ENCODE data around the gene ICAM5. TPM values are rescaled to one million over a fixed set of nuclear protein-coding genes. Genes with fewer than 3 reads are reported as not detected.

The ICAM5 gene
- total and polyA plus RNA-seq, 5 donors, result 0.86 to 1.6 (median 1.0) TPM

GRCh38 chr19:10284960-10285278 lies 4.8 kb upstream of the ICAM5 start:
- DNase-seq (no peak), ATAC-seq (no peak)
- no peaks in the 10 kb centered on the region for H3K27me3 ChIP-seq (ENCODE audit: control insufficient read depth, insufficient read depth)
- intact Hi-C loops (cut with DNase I), result no loop called here
- H3K9me3 ChIP-seq (ENCODE audit: control insufficient read depth, low read length), result no peaks in the 10 kb centered on the region
- WGBS, result 96% methylated on average over 13 of the region's 13 CpGs
- no peak overlapping the region for H3K27ac ChIP-seq (ENCODE audit: low read length)
- H3K4me1 ChIP-seq (ENCODE audit: control insufficient read depth, insufficient read depth, low read length), result peaks cover 5% of the 10 kb centered on the region
- H3K4me3 ChIP-seq (ENCODE audit: low read length), result no peak overlapping the region

- intact Hi-C loops (cut with DNase I), result no loop called here
- no peaks in the 10 kb centered on the region for H3K9me3 ChIP-seq (ENCODE audit: control insufficient read depth, low read length)
- no peak for ATAC-seq
- DNase-seq, result no peak
- H3K27ac ChIP-seq (ENCODE audit: low read length), result no peak overlapping the region
- WGBS, result 90% methylated on average over 4 of the region's 4 CpGs
- peaks cover 8% of the 10 kb centered on the region for H3K4me1 ChIP-seq (ENCODE audit: control insufficient read depth, insufficient read depth, low read length)
- H3K4me3 ChIP-seq (ENCODE audit: low read length), result no peak overlapping the region
- no peaks in the 10 kb centered on the region for H3K27me3 ChIP-seq (ENCODE audit: control insufficient read depth, insufficient read depth)
Observed at GRCh38 chr19:10285393-10285792, 4.4 kb upstream of the ICAM5 start.

GRCh38 chr19:10286803-10287737 lies 2.7 kb upstream of the ICAM5 start, which contains the start of gene ICAM4:
TSS of gene ICAM4 (plus strand) at chr19:10286955. CDS start at chr19:10287013, 58 bp downstream.
- intact Hi-C loops (cut with DNase I), result no loop called here
- Histone ChIP-seq H3K4me1 (ENCODE audit: control insufficient read depth, insufficient read depth, low read length) (peaks cover 14% of the 10 kb centered on the region), H3K27me3 (ENCODE audit: control insufficient read depth, insufficient read depth) (no peaks in the 10 kb centered on the region), H3K4me3 (ENCODE audit: low read length) (peak within 1 kb of the TSS; percentile 30), H3K9me3 (ENCODE audit: control insufficient read depth, low read length) (no peaks in the 10 kb centered on the region), H3K27ac (ENCODE audit: low read length) (peak within 1 kb of the TSS; percentile 25)
- peak; percentile 91 to 98 (median 97) for DNase-seq
- peak; percentile 84 to 88 for ATAC-seq
- 3% methylated on average over 59 of the region's 59 CpGs for WGBS

- Histone ChIP-seq H3K27ac (ENCODE audit: low read length) (no peak overlapping the region), H3K4me1 (ENCODE audit: control insufficient read depth, insufficient read depth, low read length) (peaks cover 14% of the 10 kb centered on the region), H3K9me3 (ENCODE audit: control insufficient read depth, low read length) (no peaks in the 10 kb centered on the region), H3K4me3 (ENCODE audit: low read length) (no peak overlapping the region), H3K27me3 (ENCODE audit: control insufficient read depth, insufficient read depth) (no peaks in the 10 kb centered on the region)
- ATAC-seq (no peak), DNase-seq (no peak)
- intact Hi-C loops (cut with DNase I), result no loop called here
- WGBS, result 8% methylated on average over 23 of the region's 23 CpGs
Observed at GRCh38 chr19:10288662-10289166, 1.0 kb upstream of the ICAM5 start.

DNA sequence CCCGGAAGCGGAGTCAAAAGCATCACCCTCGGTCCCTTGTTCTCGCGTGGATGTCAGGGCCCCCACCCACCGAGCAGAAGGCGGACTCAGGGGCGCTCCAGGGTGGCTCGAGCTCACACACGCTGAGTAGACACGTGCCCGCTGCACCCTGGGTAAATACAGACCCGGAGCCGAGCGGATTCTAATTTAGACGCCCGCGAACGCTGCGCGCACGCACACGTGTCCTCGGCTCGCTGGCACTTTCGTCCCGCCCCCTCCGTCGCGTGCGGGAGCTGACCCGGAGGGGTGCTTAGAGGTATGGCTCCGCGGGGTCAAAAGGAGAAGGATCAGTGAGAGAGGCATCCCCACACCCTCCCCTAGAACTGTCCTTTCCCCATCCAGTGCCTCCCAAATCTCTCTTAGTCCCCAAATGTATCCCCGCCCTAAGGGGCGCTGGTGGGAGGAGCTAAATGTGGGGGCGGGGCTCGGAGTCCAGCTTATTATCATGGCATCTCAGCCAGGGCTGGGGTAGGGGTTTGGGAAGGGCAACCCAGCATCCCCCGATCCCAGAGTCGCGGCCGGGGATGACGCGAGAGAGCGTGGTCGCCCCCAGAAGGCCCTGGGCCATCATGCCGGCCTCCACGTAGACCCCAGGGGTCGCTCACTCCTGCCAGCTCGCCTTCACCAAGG lies 451 bp upstream of the ICAM5 start:
- peak overlapping the region; percentile 31 for H3K4me3 ChIP-seq (ENCODE audit: low read length)
- H3K27ac ChIP-seq (ENCODE audit: low read length), result no peak overlapping the region
- H3K9me3 ChIP-seq (ENCODE audit: control insufficient read depth, low read length), result no peaks in the 10 kb centered on the region
- intact Hi-C loops (cut with DNase I), result no loop called here
- DNase-seq (peak; percentile 55 to 79 (median 74)), ATAC-seq (no peak)
- no peaks in the 10 kb centered on the region for H3K27me3 ChIP-seq (ENCODE audit: control insufficient read depth, insufficient read depth)
- WGBS, result 2% methylated on average over 50 of the region's 50 CpGs
- peaks cover 14% of the 10 kb centered on the region for H3K4me1 ChIP-seq (ENCODE audit: control insufficient read depth, insufficient read depth, low read length)

DNA sequence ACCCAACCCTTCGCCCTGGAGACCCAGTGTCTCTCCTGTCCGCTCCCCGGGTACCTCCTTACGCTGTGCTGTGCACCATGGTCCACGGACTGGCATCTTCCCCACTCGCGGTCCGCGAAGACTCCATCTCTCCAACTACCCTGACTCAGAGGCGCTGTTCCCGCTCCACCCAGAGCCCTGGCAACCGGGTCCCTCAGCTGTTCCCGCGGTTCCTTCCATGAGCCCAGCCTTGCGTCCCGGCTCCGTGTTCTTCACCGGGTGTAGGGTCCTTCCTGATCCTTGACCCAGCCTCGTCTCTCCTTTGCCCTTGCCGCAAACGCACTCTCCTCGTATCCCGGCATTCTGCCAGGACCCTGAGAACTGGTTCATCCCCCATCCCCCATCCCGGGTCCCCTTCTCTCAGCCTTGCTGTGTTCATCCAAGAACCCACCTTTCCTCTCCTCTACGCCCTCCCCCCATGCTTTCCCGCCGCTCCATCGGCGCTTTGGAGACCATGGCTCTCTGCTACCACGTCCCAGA lies 664 bp downstream of the ICAM5 start:
- ATAC-seq (peak in 1 of 2 donors; percentile 2), DNase-seq (peak; percentile 63 to 71 (median 65))
- Histone ChIP-seq H3K27me3 (ENCODE audit: control insufficient read depth, insufficient read depth) (no peaks in the 10 kb centered on the region), H3K4me3 (ENCODE audit: low read length) (peak overlapping the region; percentile 37), H3K9me3 (ENCODE audit: control insufficient read depth, low read length) (no peaks in the 10 kb centered on the region), H3K27ac (ENCODE audit: low read length) (no peak overlapping the region), H3K4me1 (ENCODE audit: control insufficient read depth, insufficient read depth, low read length) (peaks cover 14% of the 10 kb centered on the region)
- intact Hi-C loops (cut with DNase I), result no loop called here
- WGBS, result 1% methylated on average over 30 of the region's 30 CpGs

GRCh38 chr19:10290876-10291553 lies 1.3 kb downstream of the ICAM5 start:
- WGBS, result under 1% methylated on average over 57 of the region's 57 CpGs
- Histone ChIP-seq H3K9me3 (ENCODE audit: control insufficient read depth, low read length) (no peaks in the 10 kb centered on the region), H3K27me3 (ENCODE audit: control insufficient read depth, insufficient read depth) (no peaks in the 10 kb centered on the region), H3K27ac (ENCODE audit: low read length) (no peak overlapping the region), H3K4me3 (ENCODE audit: low read length) (peak overlapping the region; percentile 37), H3K4me1 (ENCODE audit: control insufficient read depth, insufficient read depth, low read length) (peaks cover 14% of the 10 kb centered on the region)
- DNase-seq (peak; percentile 74 to 91 (median 90)), ATAC-seq (peak; percentile 29 to 37)
- intact Hi-C loops (cut with DNase I), result no loop called here

DNA sequence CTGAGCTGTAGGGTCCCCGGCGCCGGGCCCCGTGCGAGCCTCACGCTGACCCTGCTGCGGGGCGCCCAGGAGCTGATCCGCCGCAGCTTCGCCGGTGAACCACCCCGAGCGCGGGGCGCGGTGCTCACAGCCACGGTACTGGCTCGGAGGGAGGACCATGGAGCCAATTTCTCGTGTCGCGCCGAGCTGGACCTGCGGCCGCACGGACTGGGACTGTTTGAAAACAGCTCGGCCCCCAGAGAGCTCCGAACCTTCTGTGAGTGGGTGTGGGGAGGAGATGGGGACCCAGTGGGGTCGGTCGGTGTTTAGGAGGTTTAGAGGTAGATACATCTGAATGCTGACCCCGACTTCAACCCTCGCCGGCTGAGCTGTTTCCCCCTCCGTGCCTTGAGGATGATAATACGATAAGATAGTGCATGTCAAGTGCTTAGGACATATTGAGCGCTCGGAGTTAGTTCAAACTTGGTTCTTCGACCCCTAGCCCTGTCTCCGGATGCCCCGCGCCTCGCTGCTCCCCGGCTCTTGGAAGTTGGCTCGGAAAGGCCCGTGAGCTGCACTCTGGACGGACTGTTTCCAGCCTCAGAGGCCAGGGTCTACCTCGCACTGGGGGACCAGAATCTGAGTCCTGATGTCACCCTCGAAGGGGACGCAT lies 1.9 kb downstream of the ICAM5 start:
- H3K27ac ChIP-seq (ENCODE audit: low read length), result no peak overlapping the region
- H3K27me3 ChIP-seq (ENCODE audit: control insufficient read depth, insufficient read depth), result no peaks in the 10 kb centered on the region
- ATAC-seq (no peak), DNase-seq (no peak)
- intact Hi-C loops (cut with DNase I), result no loop called here
- H3K4me3 ChIP-seq (ENCODE audit: low read length), result peak overlapping the region; percentile 37
- whole genome bisulfite sequencing, result 1% methylated on average over 49 of the region's 49 CpGs
- peaks cover 12% of the 10 kb centered on the region for H3K4me1 ChIP-seq (ENCODE audit: control insufficient read depth, insufficient read depth, low read length)
- no peaks in the 10 kb centered on the region for H3K9me3 ChIP-seq (ENCODE audit: control insufficient read depth, low read length)

GRCh38 chr19:10292206-10292788 lies 2.5 kb downstream of the ICAM5 start:
- Histone ChIP-seq H3K27ac (ENCODE audit: low read length) (no peak overlapping the region), H3K4me1 (ENCODE audit: control insufficient read depth, insufficient read depth, low read length) (peaks cover 12% of the 10 kb centered on the region), H3K9me3 (ENCODE audit: control insufficient read depth, low read length) (no peaks in the 10 kb centered on the region), H3K27me3 (ENCODE audit: control insufficient read depth, insufficient read depth) (no peaks in the 10 kb centered on the region), H3K4me3 (ENCODE audit: low read length) (peak overlapping the region; percentile 1)
- ATAC-seq, result peak; percentile 60 to 74
- 2% methylated on average over 45 of the region's 45 CpGs for WGBS
- peak; percentile 85 to 94 (median 92) for DNase-seq
- intact Hi-C loops (cut with DNase I), result no loop called here

Measured in right cardiac atrium (tissue), 5 donors.